Activated CD4-positive, alpha-beta memory T cell treated with anti-CD3 and anti-CD28 coated beads for 36 hours (primary cell): ENCODE data around the gene TMEM138. TPM values are rescaled to one million over a fixed set of nuclear protein-coding genes. Genes with fewer than 3 reads are reported as not detected.

Experiments
- CTCF ChIA-PET: fragments of 350-600 bp; sonication (Branson Sonifier 250); formaldehyde crosslinking; loops from one replicate; lab custom pipeline; 2021; ENCODE audit warnings: antibody characterized with exemption, inconsistent platforms; lab: Charles Lee
- POLR2A ChIA-PET: fragments of 350-600 bp; sonication (Branson Sonifier 250); formaldehyde crosslinking; loops from one replicate; lab custom pipeline; 2021; ENCODE audit warnings: antibody characterized with exemption; lab: Charles Lee
- DNase-seq: peaks from one replicate; pipeline ENCODE4 v3.0.0-alpha.2; 2020
- H3K27ac Mint-ChIP-seq: one replicate; pipeline ENCODE4 v1.8.0; 2021; ENCODE audit warnings: mixed read lengths
- H3K27me3 Mint-ChIP-seq: one replicate; pipeline ENCODE4 v1.8.0; 2021; ENCODE audit warnings: mixed read lengths
- H3K36me3 Mint-ChIP-seq: one replicate; pipeline ENCODE4 v1.8.0; 2021; ENCODE audit warnings: mixed read lengths
- H3K4me1 Mint-ChIP-seq: one replicate; pipeline ENCODE4 v1.8.0; 2021; ENCODE audit warnings: low read depth, mixed read lengths
- H3K4me3 Mint-ChIP-seq: one replicate; pipeline ENCODE4 v1.8.0; 2021; ENCODE audit warnings: mild to moderate bottlenecking, mixed read lengths
- H3K9me3 Mint-ChIP-seq: one replicate; pipeline ENCODE4 v1.8.0; 2021; ENCODE audit warnings: mixed read lengths
- intact Hi-C: fragments of 100-400 bp; cut with micrococcal nuclease; formaldehyde crosslinking; loops from one replicate; pipeline ENCODE4 v1.15.1; 2023
- total RNA-seq, 2 experiments: library from RNA; stranded (reverse); gene quantifications; one replicate each; pipeline ENCODE4 v1.2.3, GENCODE V29; 2021

Gene TMEM138
- total RNA-seq, 2 experiments from 2014 or later: 33.7 to 34.6 TPM

DNA sequence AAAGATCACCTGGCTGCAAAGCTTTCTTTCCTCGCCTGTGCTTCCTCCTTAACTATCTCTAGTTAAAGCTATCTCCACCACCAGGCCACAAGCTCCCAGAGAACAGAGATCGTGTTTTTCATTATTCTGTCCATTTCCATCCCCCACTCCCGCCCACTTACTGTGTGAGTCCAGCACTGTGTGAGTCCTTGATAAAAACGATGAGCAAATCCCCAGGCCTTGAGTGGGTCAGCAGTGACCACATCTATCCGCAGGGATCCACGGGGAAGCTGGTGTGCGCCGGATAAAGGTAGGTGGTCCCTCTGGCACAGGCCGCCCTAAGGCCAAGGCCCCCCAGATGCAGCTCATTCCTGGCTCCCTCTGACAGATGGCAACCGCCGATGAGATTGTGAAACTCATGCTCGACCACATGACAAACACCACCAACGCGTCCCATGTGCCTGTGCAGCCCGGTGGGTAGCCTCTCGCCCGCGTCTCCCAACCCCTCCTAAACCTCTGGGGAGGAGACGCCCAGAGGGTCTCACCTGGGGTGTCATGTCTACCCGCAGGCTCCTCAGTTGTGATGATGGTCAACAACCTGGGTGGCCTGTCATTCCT is 19.9 kb upstream of the TMEM138 start:
- Mint-ChIP-seq H3K4me1 (no peaks in the 10 kb centered on the region), H3K9me3 (no peaks in the 10 kb centered on the region), H3K36me3 (peaks cover 25% of the 10 kb centered on the region), H3K27ac (no peak overlapping the region), H3K27me3 (no peaks in the 10 kb centered on the region), H3K4me3 (no peak overlapping the region)
- ChIA-PET CTCF (interaction anchor here (1.4 kb wide), 1 partner anchor 43 kb away, joined by 4 read pairs; no protein-coding TSS in a partner anchor), POLR2A (interaction anchor here (0.6 kb wide), 1 partner anchor 55 kb away, joined by 3 read pairs; no protein-coding TSS in a partner anchor)
- intact Hi-C loops: no loop called here
- DNase-seq: no peak

DNA sequence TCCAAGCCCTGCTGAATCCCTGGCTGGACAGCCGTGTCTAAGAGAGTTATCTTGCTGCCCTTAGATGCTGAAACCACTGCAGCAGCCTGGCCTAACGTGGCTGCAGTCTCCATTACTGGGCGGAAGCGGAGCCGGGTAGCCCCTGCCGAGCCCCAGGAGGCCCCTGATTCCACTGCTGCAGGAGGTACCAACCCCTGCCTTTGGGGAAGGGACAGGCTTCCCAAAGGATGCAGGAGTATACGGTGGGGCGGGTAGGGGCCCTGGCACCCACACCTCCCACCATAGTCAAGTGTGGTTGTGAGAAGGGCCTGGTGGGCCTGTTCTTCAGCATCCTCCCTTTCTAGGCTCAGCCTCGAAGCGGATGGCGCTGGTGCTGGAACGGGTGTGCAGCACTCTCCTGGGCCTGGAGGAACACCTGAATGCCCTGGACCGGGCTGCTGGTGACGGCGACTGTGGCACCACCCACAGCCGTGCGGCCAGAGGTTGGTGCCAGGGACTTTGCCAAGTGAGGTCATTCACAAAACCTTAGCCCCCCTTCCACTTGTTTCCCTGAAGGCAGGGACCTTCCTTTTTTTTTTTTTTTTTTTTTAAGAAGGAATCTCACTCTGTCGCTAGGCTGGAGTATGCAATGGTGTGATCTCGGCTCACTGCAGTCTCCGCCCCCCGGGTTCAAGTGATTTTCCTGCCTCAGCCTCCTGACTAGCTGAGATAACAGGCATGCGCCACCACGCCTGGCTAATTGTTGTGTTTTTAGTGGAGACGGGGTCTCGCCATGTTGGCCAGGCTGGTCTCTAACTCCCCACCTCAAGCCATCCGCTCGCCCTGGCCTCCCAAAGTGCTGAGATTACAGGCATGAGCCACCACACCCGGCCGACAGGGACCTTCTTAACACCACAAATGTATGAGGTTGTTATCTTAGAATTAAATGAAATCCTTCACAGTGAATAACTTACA is 18.1 kb upstream of the TMEM138 start:
- intact Hi-C loops: no loop called here
- no peaks in the 10 kb centered on the region for H3K4me1 Mint-ChIP-seq
- H3K27me3 Mint-ChIP-seq: no peaks in the 10 kb centered on the region
- ChIA-PET POLR2A (no interaction called here), CTCF (no interaction called here)
- no peak overlapping the region for H3K27ac Mint-ChIP-seq
- no peak overlapping the region for H3K4me3 Mint-ChIP-seq
- H3K36me3 Mint-ChIP-seq: peaks cover 19% of the 10 kb centered on the region
- H3K9me3 Mint-ChIP-seq: no peaks in the 10 kb centered on the region
- DNase-seq: no peak

DNA sequence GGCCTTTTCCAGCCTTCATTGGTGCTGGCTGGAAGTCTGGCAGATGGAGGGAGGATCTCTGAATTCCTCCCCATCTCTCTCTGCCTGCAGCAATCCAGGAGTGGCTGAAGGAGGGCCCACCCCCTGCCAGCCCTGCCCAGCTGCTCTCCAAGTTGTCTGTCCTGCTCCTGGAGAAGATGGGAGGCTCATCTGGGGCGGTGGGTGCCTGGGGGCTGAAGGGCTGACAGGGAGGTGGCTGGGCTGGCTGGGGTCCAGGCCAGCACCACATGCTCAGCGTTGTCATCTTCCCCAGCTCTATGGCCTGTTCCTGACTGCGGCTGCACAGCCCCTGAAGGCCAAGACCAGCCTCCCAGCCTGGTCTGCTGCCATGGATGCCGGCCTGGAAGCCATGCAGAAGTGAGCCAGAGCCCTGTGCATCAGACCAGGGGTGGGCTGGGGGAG is 17.0 kb upstream of the TMEM138 start:
- peaks cover 17% of the 10 kb centered on the region for H3K36me3 Mint-ChIP-seq
- no peaks in the 10 kb centered on the region for H3K27me3 Mint-ChIP-seq
- ChIA-PET CTCF (no interaction called here), POLR2A (no interaction called here)
- no peak overlapping the region for H3K4me3 Mint-ChIP-seq
- H3K27ac Mint-ChIP-seq: no peak overlapping the region
- intact Hi-C loops: no loop called here
- no peaks in the 10 kb centered on the region for H3K9me3 Mint-ChIP-seq
- no peaks in the 10 kb centered on the region for H3K4me1 Mint-ChIP-seq
- DNase-seq: no peak

DNA sequence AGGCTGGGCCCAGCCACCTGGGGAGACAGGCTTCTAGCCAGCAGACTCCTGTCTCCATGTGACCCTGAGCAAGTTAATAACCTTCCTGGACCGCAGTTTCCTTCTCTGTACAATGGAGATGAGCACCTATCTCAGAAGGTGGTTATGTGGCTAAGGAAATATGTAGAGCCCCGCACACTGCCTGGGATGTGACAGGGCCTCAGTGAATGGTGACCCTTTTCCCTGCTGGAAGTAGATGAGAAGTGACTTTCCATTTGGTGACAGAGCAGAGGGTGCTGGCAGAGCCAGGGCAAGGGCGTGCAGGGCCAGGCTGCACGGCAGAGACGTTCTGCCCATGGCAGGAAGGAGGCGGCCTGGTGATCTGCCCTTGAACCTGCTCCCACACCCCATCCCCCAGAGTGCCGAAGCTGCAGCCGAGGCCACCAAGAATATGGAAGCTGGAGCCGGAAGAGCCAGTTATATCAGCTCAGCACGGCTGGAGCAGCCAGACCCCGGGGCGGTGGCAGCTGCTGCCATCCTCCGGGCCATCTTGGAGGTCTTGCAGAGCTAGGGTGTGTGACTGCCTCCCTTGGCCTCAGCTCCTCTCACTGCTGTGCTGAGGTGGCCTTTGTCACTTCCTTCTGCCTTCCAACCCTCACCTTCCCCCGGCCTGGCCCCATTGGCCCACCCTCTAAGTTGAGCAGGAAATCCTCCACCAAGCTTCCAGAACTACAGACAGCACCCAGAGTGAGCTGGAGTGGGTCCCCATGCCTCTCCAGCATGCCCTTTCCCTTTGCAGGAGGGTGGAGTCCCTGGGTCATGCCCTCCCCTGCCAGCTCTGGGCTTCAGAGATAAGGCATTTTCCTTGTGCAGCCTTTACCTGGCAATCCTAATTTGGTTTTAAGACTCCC is 16.0 kb upstream of the TMEM138 start:
- CTCF ChIA-PET: interaction anchor here (1.2 kb wide), 1 partner anchor 10 kb away, joined by 4 read pairs; no protein-coding TSS in a partner anchor
- H3K27me3 Mint-ChIP-seq: no peaks in the 10 kb centered on the region
- peaks cover 12% of the 10 kb centered on the region for H3K36me3 Mint-ChIP-seq
- H3K9me3 Mint-ChIP-seq: no peaks in the 10 kb centered on the region
- no peak for DNase-seq
- POLR2A ChIA-PET: interaction anchor here (1.2 kb wide), 1 partner anchor 16 kb away, joined by 3 read pairs; the partner anchor contains the start of gene TMEM138
- intact Hi-C loops: no loop called here
- no peak overlapping the region for H3K4me3 Mint-ChIP-seq
- H3K27ac Mint-ChIP-seq: no peak overlapping the region
- no peaks in the 10 kb centered on the region for H3K4me1 Mint-ChIP-seq

DNA sequence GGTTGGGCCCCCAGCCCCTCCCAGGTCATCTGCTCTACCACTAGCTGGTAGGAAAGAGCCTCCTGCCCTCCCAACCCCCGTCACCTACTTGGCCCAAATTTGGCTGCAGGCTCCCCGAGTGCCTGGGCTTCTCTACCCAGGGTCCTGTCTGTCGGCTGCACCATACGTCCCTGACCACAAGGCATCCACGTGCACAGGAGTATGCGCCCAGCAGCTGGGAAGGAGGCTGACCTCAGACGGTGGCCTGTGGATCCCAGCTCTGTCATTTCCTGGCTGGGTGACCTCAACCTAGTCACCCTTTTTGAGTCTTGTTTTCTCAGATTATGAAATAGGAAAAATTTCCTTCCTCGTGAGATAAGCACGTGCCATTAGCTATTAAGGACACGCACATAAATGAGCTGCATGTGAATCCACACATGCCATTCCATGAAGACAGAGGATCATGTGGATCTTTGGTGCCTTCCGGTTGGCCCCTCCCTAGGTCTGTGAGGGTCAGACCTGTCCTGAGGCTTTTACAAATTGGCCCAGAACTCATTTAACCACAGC is 14.2 kb upstream of the TMEM138 start:
- no peak for DNase-seq
- POLR2A ChIA-PET: interaction anchor here (1.1 to 1.7 kb wide), 3 partner anchors 12 to 15 kb away, joined by 3 to 4 read pairs (median 4); partner anchors contain the start of genes CYB561A3, DDB1, TKFC and TMEM138
- no peaks in the 10 kb centered on the region for H3K9me3 Mint-ChIP-seq
- H3K36me3 Mint-ChIP-seq: peaks cover 9% of the 10 kb centered on the region
- intact Hi-C loops: no loop called here
- CTCF ChIA-PET: interaction anchor here (2.0 to 2.3 kb wide), 2 partner anchors 12 to 38 kb away, joined by 8 to 16 read pairs; no protein-coding TSS in a partner anchor
- H3K4me1 Mint-ChIP-seq: no peaks in the 10 kb centered on the region
- H3K4me3 Mint-ChIP-seq: no peak overlapping the region
- no peak overlapping the region for H3K27ac Mint-ChIP-seq
- no peaks in the 10 kb centered on the region for H3K27me3 Mint-ChIP-seq

DNA sequence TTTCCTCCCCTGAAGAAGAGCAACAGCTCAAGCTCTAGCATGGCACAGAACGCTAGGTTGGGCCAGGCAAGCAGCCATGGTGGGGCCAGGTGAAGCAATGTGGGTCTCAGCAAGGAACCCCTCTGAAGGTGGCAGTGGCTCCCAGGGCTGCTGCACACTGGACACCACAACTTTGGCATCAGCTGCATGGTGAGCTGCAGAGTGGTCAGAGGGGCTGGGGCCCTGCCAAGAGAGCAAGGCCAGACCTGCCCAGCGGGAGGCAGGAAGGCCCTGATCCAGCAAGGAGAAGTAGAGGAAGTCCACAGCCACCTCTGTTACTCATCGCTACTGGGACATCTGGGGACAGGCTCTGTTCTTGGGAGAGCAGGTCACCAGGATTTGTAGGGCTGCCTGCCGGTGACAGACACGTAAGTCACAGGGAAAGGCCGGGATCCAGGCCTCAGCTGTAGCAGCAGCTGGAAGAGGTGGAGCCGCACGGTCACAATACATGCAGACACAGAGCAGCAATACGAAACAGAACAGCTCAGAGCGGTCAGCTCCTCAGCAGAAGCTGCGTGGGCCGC is 12.9 kb upstream of the TMEM138 start:
- H3K27ac Mint-ChIP-seq: no peak overlapping the region

DNA sequence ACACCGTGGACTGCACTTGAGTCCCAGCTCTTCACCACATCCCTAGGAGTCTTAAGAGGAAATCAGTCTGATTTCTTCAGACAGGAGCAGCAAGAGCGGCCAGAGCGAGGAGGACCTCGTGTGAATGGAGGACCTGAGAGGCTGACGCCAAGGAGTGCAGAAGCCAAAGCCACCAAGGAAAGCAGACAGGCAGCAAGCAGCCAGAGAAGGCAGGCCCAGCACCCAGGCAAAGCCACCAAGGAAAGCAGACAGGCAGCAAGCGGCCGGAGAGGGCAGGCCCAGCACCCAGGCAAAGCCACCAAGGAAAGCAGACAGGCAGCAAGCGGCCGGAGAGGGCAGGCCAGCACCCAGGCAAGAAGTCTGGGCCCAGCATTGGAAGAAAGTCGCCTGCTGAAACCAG is 12.3 kb upstream of the TMEM138 start:
- intact Hi-C loops: no loop called here
- no peaks in the 10 kb centered on the region for H3K9me3 Mint-ChIP-seq
- no peak overlapping the region for H3K4me3 Mint-ChIP-seq
- H3K27ac Mint-ChIP-seq: no peak overlapping the region
- ChIA-PET POLR2A (no interaction called here), CTCF (interaction anchor here (1.4 kb wide), 1 partner anchor 17 kb away, joined by 3 read pairs; the partner anchor contains the start of gene TKFC)
- no peak for DNase-seq
- no peaks in the 10 kb centered on the region for H3K4me1 Mint-ChIP-seq
- no peaks in the 10 kb centered on the region for H3K27me3 Mint-ChIP-seq
- H3K36me3 Mint-ChIP-seq: peaks cover 15% of the 10 kb centered on the region

More for the DNA sequence above, 12.9 kb upstream of the TMEM138 start:
- intact Hi-C loops: no loop called here
- no peaks in the 10 kb centered on the region for H3K9me3 Mint-ChIP-seq
- H3K27me3 Mint-ChIP-seq: no peaks in the 10 kb centered on the region
- H3K36me3 Mint-ChIP-seq: peaks cover 15% of the 10 kb centered on the region
- CTCF ChIA-PET: interaction anchor here (1.4 to 2.3 kb wide), 3 partner anchors 13 to 37 kb away, joined by 3 to 16 read pairs (median 8); partner anchors contain the start of gene TKFC
- H3K4me1 Mint-ChIP-seq: no peaks in the 10 kb centered on the region
- DNase-seq: no peak
- POLR2A ChIA-PET: interaction anchor here (1.1 kb wide), 2 partner anchors 13 to 19 kb away, joined by 4 read pairs; no protein-coding TSS in a partner anchor
- H3K4me3 Mint-ChIP-seq: no peak overlapping the region

DNA sequence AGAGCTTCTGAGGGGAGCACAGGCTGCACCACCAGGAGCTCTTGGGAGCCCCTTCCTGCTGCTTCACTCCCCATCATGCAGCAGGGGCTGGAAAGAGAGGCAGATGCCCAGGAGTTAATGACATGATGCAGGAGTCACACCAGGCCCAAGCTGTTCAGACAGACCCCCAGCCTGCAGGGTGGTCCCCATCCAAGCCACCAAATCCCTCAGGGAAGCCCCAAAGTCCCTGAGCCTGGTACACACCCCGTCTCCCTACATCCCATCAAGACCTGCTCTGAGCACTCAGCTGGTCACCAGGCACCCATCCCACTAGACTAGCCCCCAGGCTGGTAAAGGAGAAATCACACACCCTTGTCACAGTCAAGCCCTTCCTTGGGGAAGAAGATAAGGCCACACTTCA is 11.8 kb upstream of the TMEM138 start:
- H3K27me3 Mint-ChIP-seq: no peaks in the 10 kb centered on the region
- intact Hi-C loops: no loop called here

DNA sequence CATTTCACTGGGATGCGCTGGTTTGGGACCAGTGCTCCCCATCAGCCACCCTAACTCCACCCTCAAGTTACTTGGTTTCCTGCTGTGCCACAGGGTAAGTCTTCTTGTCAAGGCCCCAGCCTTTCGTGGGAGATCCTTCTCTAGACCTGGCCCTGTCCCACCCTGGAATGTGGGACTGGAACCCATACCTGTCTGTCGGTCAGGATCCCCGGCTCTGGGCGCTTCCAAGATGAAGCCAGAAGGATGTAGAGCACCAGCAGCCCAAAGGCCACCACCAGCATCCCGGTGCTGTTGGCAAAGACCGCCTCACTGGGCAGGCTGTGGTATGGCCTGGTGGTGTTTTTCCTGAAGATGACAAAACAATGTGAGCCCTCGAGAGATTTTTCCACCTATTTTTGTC is 11.4 kb upstream of the TMEM138 start:
- no peak overlapping the region for H3K27ac Mint-ChIP-seq
- peaks cover 15% of the 10 kb centered on the region for H3K36me3 Mint-ChIP-seq
- H3K4me1 Mint-ChIP-seq: no peaks in the 10 kb centered on the region
- no peak overlapping the region for H3K4me3 Mint-ChIP-seq
- ChIA-PET POLR2A (no interaction called here), CTCF (no interaction called here)
- intact Hi-C loops: no loop called here
- H3K9me3 Mint-ChIP-seq: no peaks in the 10 kb centered on the region
- no peak for DNase-seq
- H3K27me3 Mint-ChIP-seq: no peaks in the 10 kb centered on the region

More for the DNA sequence above, 11.8 kb upstream of the TMEM138 start:
- no peak overlapping the region for H3K27ac Mint-ChIP-seq
- peaks cover 15% of the 10 kb centered on the region for H3K36me3 Mint-ChIP-seq
- POLR2A ChIA-PET: no interaction called here
- CTCF ChIA-PET: interaction anchor here (1.4 kb wide), 1 partner anchor 17 kb away, joined by 3 read pairs; the partner anchor contains the start of gene TKFC
- no peaks in the 10 kb centered on the region for H3K4me1 Mint-ChIP-seq
- no peaks in the 10 kb centered on the region for H3K9me3 Mint-ChIP-seq
- H3K4me3 Mint-ChIP-seq: no peak overlapping the region
- DNase-seq: no peak

DNA sequence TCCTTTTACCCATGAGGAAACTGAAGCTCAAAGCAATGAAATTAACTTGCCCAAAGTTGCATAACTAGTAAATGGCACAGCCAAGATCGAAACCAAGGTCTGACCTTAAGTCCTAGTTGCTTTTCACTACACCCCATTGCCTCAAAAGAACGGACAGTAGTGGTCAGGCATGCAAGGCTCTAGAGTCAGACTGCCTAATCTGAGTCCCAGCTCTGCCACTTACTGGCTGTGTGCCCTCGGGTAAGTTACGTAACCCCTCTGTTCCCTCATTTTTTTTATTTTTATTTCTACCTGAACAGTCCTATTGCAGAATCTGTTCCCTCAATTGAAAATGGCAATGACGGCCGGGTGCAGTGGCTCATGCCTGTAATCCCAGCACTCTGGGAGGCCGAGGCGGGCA is 10.1 kb upstream of the TMEM138 start:
- H3K27me3 Mint-ChIP-seq: no peaks in the 10 kb centered on the region
- peaks cover 4% of the 10 kb centered on the region for H3K4me1 Mint-ChIP-seq
- intact Hi-C loops: no loop called here
- no peak overlapping the region for H3K27ac Mint-ChIP-seq
- DNase-seq: no peak
- no peak overlapping the region for H3K4me3 Mint-ChIP-seq
- ChIA-PET CTCF (interaction anchor here (0.6 to 1.8 kb wide), 3 partner anchors 16 to 84 kb away, joined by 3 to 6 read pairs (median 3); no protein-coding TSS in a partner anchor), POLR2A (no interaction called here)
- no peaks in the 10 kb centered on the region for H3K9me3 Mint-ChIP-seq
- peaks cover 13% of the 10 kb centered on the region for H3K36me3 Mint-ChIP-seq
